Measurements from ENCODE around the gene HK1.
"Not testable (repeated sequence)": the region's sequence is repeated elsewhere in the genome, so short reads cannot be mapped to it uniquely, and the experiment has no call there.

Gene HK1

DNA sequence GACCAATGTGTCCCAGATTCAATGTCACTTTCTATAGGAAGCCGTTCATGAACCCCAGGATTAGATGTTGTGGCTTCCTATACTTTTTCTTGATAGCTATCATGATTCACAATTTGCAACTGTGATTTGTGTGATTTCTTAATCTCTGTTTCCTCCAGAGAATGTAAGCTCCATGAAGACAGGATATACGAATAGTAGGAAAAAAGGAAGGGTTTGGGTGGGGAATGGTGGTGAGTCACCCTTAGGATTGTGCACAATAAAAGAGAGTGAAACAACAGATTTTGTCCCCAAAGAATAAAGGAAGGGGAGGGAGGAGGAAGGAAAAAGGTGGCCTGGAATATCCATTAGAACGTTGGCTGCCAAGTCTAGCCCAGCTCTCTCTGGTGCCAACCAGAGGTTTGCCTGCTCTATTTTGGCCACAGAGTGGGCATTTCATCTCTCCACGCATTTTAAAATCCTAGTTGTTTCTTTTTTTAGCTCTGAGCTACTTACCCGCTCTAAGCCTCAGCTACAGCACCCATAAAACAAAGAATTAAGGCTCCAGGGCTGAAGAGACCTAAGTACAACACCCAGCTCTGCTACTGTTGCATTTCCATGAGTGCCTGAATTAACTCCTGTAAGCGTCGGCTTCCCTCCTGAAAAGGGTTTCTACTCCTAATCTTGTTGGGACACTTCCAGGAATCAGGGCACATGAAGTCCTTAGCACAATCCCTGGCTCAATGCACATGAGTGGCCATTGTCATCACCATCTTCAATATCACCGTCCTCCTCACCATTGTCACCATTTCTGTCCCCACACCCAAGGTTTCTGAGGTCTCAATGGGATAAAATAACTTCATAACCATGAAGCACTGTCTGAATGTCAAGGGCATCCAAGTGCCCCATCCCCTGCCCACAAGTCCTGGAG is 3.5 kb downstream of the HK1 start:
- Histone ChIP-seq H3K36me3 (ENCODE audit: control insufficient read depth in 4 of 4, insufficient read depth in 4 of 4, low read length in 3 of 4) (no peaks in the 10 kb centered on the region), H3K27me3 (replicated peaks in 2 of 5; ENCODE audit: control insufficient read depth in 4 of 5, insufficient read depth in 5 of 5, low read length in 4 of 5) (no peaks in the 10 kb centered on the region), H3K4me1 (ENCODE audit: control extremely low read depth in 1 of 4, control insufficient read depth in 4 of 4, insufficient read depth in 4 of 4, low read length in 3 of 4) (no peaks in the 10 kb centered on the region), H3K9me3 (ENCODE audit: control extremely low read depth in 1 of 5, control insufficient read depth in 4 of 5, insufficient read depth in 2 of 5, low read depth in 1 of 5, low read length in 4 of 5) (no peaks in the 10 kb centered on the region), H3K27ac (ENCODE audit: insufficient read depth in 1 of 2, low read depth in 1 of 2, low read length in 2 of 2, poor library complexity in 1 of 2, severe bottlenecking in 2 of 2) (no peak overlapping the region), H3K4me3 (ENCODE audit: control insufficient read depth in 1 of 7, extremely low read depth in 1 of 7, insufficient read depth in 4 of 7, low read depth in 2 of 7, low read length in 6 of 7) (no peak overlapping the region)
- 94% methylated on average over 7 of the region's 8 CpGs for WGBS (ENCODE audit: insufficient coverage)
- no peak for DNase-seq
- ChIA-PET POLR2A (interaction anchor here (0.7 kb wide), 1 partner anchor 10 kb away, joined by 3 read pairs; no protein-coding TSS in a partner anchor), CTCF (interaction anchor here (0.8 kb wide), 1 partner anchor 36 kb away, joined by 3 read pairs; no protein-coding TSS in a partner anchor)

DNA sequence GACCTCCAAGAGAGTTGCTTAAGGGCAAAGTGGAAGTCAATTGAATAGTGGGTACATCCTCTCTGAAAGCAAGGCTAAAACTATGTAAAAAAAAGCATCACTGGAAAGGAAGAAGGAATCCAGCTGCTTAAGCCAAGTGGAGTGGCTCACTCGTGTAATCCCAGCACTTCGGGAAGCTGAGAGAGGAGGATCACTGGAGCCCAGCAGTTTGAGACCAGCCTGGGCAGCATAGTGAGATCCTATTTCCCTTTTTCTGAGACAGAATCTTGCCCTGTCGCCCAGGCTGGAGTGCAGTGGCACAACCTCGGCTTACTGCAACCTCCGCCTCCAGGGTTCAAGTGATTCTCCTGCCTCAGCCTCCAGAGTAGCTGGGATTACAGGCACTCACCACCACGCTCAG is 6.1 kb downstream of the HK1 start:
- H3K4me3 ChIP-seq (ENCODE audit: control insufficient read depth in 1 of 7, extremely low read depth in 1 of 7, insufficient read depth in 4 of 7, low read depth in 2 of 7, low read length in 6 of 7); H3K27ac ChIP-seq (ENCODE audit: insufficient read depth in 1 of 2, low read depth in 1 of 2, low read length in 2 of 2, poor library complexity in 1 of 2, severe bottlenecking in 2 of 2); H3K27me3 ChIP-seq (replicated peaks in 2 of 5; ENCODE audit: control insufficient read depth in 4 of 5, insufficient read depth in 5 of 5, low read length in 4 of 5); H3K9me3 ChIP-seq (ENCODE audit: control extremely low read depth in 1 of 5, control insufficient read depth in 4 of 5, insufficient read depth in 2 of 5, low read depth in 1 of 5, low read length in 4 of 5); POLR2A ChIA-PET; CTCF ChIA-PET; DNase-seq; H3K36me3 ChIP-seq (ENCODE audit: control insufficient read depth in 4 of 4, insufficient read depth in 4 of 4, low read length in 3 of 4); H3K4me1 ChIP-seq (ENCODE audit: control extremely low read depth in 1 of 4, control insufficient read depth in 4 of 4, insufficient read depth in 4 of 4, low read length in 3 of 4): not testable (repeated sequence)
- 97% methylated on average over 6 of the region's 6 CpGs for WGBS (ENCODE audit: insufficient coverage)

DNA sequence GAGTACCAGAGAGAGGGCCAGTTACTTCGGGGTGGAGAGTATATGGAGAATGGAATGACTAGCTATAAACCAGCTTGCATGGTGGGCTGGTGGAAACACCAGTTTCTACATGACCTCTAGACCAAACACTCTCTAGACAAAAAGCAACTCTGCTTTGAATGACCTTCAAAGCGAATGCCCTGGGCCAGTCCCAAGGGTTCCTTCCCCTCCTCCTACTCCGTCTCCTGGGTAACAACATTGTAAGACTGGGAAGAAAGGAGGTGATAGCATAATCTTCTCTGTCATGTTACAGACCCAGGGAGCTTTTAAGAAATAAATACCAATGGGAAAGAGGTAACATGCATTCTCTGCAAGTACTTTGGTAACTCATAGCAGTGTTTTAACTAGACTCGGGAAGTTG is 7.4 kb downstream of the HK1 start:
- H3K27ac ChIP-seq (ENCODE audit: insufficient read depth in 1 of 2, low read depth in 1 of 2, low read length in 2 of 2, poor library complexity in 1 of 2, severe bottlenecking in 2 of 2): no peak overlapping the region
- 80% methylated on average over 1 of the region's 4 CpGs for WGBS (ENCODE audit: insufficient coverage)
- no peaks in the 10 kb centered on the region for H3K36me3 ChIP-seq (ENCODE audit: control insufficient read depth in 4 of 4, insufficient read depth in 4 of 4, low read length in 3 of 4)
- POLR2A ChIA-PET: no interaction called here
- no peaks in the 10 kb centered on the region for H3K9me3 ChIP-seq (ENCODE audit: control extremely low read depth in 1 of 5, control insufficient read depth in 4 of 5, insufficient read depth in 2 of 5, low read depth in 1 of 5, low read length in 4 of 5)
- no peaks in the 10 kb centered on the region for H3K4me1 ChIP-seq (ENCODE audit: control extremely low read depth in 1 of 4, control insufficient read depth in 4 of 4, insufficient read depth in 4 of 4, low read length in 3 of 4)
- DNase-seq: no peak
- H3K27me3 ChIP-seq (replicated peaks in 2 of 5; ENCODE audit: control insufficient read depth in 4 of 5, insufficient read depth in 5 of 5, low read length in 4 of 5): no peaks in the 10 kb centered on the region
- CTCF ChIA-PET: interaction anchor here (1.0 to 1.5 kb wide), 2 partner anchors 23 to 104 kb away, joined by 3 to 4 read pairs; no protein-coding TSS in a partner anchor
- no peak overlapping the region for H3K4me3 ChIP-seq (ENCODE audit: control insufficient read depth in 1 of 7, extremely low read depth in 1 of 7, insufficient read depth in 4 of 7, low read depth in 2 of 7, low read length in 6 of 7)

DNA sequence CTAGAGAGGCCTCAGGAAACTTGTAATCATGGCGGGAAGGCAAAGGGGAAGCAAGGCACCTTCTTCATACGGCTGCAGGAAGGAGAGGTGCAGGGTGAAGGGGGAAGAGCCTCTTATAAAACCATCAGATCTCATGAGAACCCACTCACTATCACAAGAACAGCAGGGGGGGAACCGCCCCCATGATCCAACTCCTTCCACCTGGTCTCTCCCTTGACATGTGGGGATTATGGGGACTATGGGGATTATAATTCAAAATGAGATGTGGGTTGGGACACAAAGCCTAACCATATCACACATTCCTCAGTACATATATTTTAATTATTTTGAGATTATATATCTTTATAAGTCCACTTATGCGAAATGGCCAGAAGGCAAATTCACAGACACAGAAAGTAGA is 8.9 kb downstream of the HK1 start:
- POLR2A ChIA-PET: no interaction called here
- no peak for DNase-seq
- CTCF ChIA-PET: no interaction called here
- Histone ChIP-seq H3K27ac (ENCODE audit: insufficient read depth in 1 of 2, low read depth in 1 of 2, low read length in 2 of 2, poor library complexity in 1 of 2, severe bottlenecking in 2 of 2) (no peak overlapping the region), H3K36me3 (ENCODE audit: control insufficient read depth in 4 of 4, insufficient read depth in 4 of 4, low read length in 3 of 4) (no peaks in the 10 kb centered on the region), H3K4me1 (ENCODE audit: control extremely low read depth in 1 of 4, control insufficient read depth in 4 of 4, insufficient read depth in 4 of 4, low read length in 3 of 4) (no peaks in the 10 kb centered on the region), H3K4me3 (ENCODE audit: control insufficient read depth in 1 of 7, extremely low read depth in 1 of 7, insufficient read depth in 4 of 7, low read depth in 2 of 7, low read length in 6 of 7) (no peak overlapping the region), H3K9me3 (ENCODE audit: control extremely low read depth in 1 of 5, control insufficient read depth in 4 of 5, insufficient read depth in 2 of 5, low read depth in 1 of 5, low read length in 4 of 5) (no peaks in the 10 kb centered on the region), H3K27me3 (replicated peaks in 2 of 5; ENCODE audit: control insufficient read depth in 4 of 5, insufficient read depth in 5 of 5, low read length in 4 of 5) (no peaks in the 10 kb centered on the region)
- 100% methylated on average over 1 of the region's 4 CpGs for WGBS (ENCODE audit: insufficient coverage)

DNA sequence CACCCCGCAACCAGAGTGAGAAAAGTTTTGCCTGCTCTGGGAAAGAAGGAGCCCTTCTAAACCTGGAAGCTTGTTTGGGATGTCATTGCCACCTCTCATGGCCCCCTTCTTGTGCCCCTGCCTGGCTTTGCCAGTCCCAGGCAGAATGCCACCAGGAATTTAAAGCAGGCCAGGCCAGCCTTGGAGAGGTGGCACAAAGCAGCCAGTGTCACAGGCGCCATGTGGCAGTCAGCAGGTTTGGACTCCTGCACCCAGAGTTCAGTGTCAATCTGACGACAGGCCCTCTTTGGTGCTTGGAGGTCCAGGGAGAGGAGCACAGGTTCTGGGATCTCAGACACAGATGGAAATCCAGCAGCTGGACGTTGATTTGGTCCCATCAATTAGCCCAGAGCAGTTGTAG is 12.7 kb downstream of the HK1 start:
- WGBS (ENCODE audit: insufficient coverage): 100% methylated on average over 4 of the region's 4 CpGs

DNA sequence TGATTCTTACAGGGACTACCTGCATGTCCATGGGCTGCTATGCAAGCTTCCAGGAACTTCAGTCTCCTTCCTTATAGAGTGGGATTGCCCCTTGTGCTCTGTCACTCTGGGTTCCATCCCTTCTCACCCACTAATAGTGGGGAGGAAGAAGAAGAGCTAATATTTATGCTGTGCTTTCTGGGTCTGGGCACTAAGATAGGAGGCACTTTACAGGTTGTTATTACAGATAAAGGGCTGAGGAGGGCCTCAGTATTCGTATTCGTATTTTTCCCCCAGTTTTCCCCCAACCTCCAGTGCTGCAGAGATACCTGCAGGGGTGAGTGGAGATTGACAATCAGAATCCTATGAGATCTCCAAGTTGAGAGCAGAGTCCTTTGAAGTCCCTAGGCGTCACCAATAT is 14.2 kb downstream of the HK1 start:
- POLR2A ChIA-PET: interaction anchor here (0.6 kb wide), 1 partner anchor 14 kb away, joined by 3 read pairs; the partner anchor contains the start of gene HK1
- 56% methylated on average over 3 of the region's 3 CpGs for WGBS (ENCODE audit: insufficient coverage)
- Histone ChIP-seq H3K4me1 (ENCODE audit: control extremely low read depth in 1 of 4, control insufficient read depth in 4 of 4, insufficient read depth in 4 of 4, low read length in 3 of 4) (no peaks in the 10 kb centered on the region), H3K9me3 (ENCODE audit: control extremely low read depth in 1 of 5, control insufficient read depth in 4 of 5, insufficient read depth in 2 of 5, low read depth in 1 of 5, low read length in 4 of 5) (no peaks in the 10 kb centered on the region), H3K27ac (ENCODE audit: insufficient read depth in 1 of 2, low read depth in 1 of 2, low read length in 2 of 2, poor library complexity in 1 of 2, severe bottlenecking in 2 of 2) (no peak overlapping the region), H3K4me3 (ENCODE audit: control insufficient read depth in 1 of 7, extremely low read depth in 1 of 7, insufficient read depth in 4 of 7, low read depth in 2 of 7, low read length in 6 of 7) (no peak overlapping the region), H3K27me3 (replicated peaks in 2 of 5; ENCODE audit: control insufficient read depth in 4 of 5, insufficient read depth in 5 of 5, low read length in 4 of 5) (no peaks in the 10 kb centered on the region), H3K36me3 (ENCODE audit: control insufficient read depth in 4 of 4, insufficient read depth in 4 of 4, low read length in 3 of 4) (no peaks in the 10 kb centered on the region)
- CTCF ChIA-PET: no interaction called here
- no peak for DNase-seq

More for the DNA sequence above, 12.7 kb downstream of the HK1 start:
- POLR2A ChIA-PET: interaction anchor here (0.8 kb wide), 1 partner anchor 9 kb away, joined by 3 read pairs; no protein-coding TSS in a partner anchor
- no peak overlapping the region for H3K27ac ChIP-seq (ENCODE audit: insufficient read depth in 1 of 2, low read depth in 1 of 2, low read length in 2 of 2, poor library complexity in 1 of 2, severe bottlenecking in 2 of 2)
- H3K4me1 ChIP-seq (ENCODE audit: control extremely low read depth in 1 of 4, control insufficient read depth in 4 of 4, insufficient read depth in 4 of 4, low read length in 3 of 4): no peaks in the 10 kb centered on the region
- DNase-seq: no peak
- no peak overlapping the region for H3K4me3 ChIP-seq (ENCODE audit: control insufficient read depth in 1 of 7, extremely low read depth in 1 of 7, insufficient read depth in 4 of 7, low read depth in 2 of 7, low read length in 6 of 7)
- CTCF ChIA-PET: interaction anchor here (1.2 kb wide), 1 partner anchor 19 kb away, joined by 3 read pairs; no protein-coding TSS in a partner anchor
- H3K9me3 ChIP-seq (ENCODE audit: control extremely low read depth in 1 of 5, control insufficient read depth in 4 of 5, insufficient read depth in 2 of 5, low read depth in 1 of 5, low read length in 4 of 5): no peaks in the 10 kb centered on the region
- no peaks in the 10 kb centered on the region for H3K36me3 ChIP-seq (ENCODE audit: control insufficient read depth in 4 of 4, insufficient read depth in 4 of 4, low read length in 3 of 4)
- no peaks in the 10 kb centered on the region for H3K27me3 ChIP-seq (replicated peaks in 2 of 5; ENCODE audit: control insufficient read depth in 4 of 5, insufficient read depth in 5 of 5, low read length in 4 of 5)

DNA sequence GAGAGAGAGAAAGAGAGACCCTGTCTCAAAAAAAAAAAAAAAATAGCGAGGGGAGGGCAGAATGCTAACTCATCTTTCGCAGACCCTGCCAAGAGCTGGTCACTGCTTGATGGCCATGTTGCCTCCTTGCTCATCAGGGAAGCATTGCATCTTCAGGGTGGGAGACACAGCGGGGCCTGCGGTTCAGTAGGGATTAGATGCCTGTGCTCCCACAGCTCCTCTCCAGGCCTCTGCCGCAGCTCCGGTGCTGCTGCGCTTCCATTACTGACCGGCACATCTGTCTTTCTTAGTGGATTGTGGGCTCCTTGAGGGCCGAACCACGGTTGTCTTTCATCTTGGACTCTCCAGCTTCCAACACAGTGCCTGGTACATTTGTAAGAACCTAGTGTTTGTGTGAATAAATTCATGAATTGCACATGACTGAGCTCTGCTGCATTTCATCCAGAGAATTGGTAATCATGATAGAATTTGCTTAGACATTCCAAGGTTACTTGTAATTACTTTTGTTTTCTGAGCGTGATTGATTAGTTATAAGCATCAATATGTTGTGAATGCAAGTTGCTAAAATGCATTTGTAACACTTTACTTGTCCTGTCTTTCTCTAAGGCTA is 16.8 kb downstream of the HK1 start:
- no peak overlapping the region for H3K27ac ChIP-seq (ENCODE audit: insufficient read depth in 1 of 2, low read depth in 1 of 2, low read length in 2 of 2, poor library complexity in 1 of 2, severe bottlenecking in 2 of 2)
- WGBS (ENCODE audit: insufficient coverage): 100% methylated on average over 5 of the region's 11 CpGs
- H3K4me3 ChIP-seq (ENCODE audit: control insufficient read depth in 1 of 7, extremely low read depth in 1 of 7, insufficient read depth in 4 of 7, low read depth in 2 of 7, low read length in 6 of 7): no peak overlapping the region
- no peaks in the 10 kb centered on the region for H3K4me1 ChIP-seq (ENCODE audit: control extremely low read depth in 1 of 4, control insufficient read depth in 4 of 4, insufficient read depth in 4 of 4, low read length in 3 of 4)
- POLR2A ChIA-PET: no interaction called here
- no peaks in the 10 kb centered on the region for H3K27me3 ChIP-seq (replicated peaks in 2 of 5; ENCODE audit: control insufficient read depth in 4 of 5, insufficient read depth in 5 of 5, low read length in 4 of 5)
- no peak for DNase-seq
- CTCF ChIA-PET: interaction anchor here (1.6 kb wide), 1 partner anchor 9 kb away, joined by 3 read pairs; no protein-coding TSS in a partner anchor
- H3K36me3 ChIP-seq (ENCODE audit: control insufficient read depth in 4 of 4, insufficient read depth in 4 of 4, low read length in 3 of 4): no peaks in the 10 kb centered on the region
- H3K9me3 ChIP-seq (ENCODE audit: control extremely low read depth in 1 of 5, control insufficient read depth in 4 of 5, insufficient read depth in 2 of 5, low read depth in 1 of 5, low read length in 4 of 5): no peaks in the 10 kb centered on the region

Measured in common myeloid progenitor, CD34-positive (primary cell).